K562 (cell line): ENCODE measurements around the gene ARMC8.

Source experiments
- TF ChIP-seq, protein P1 (sequence below): sonication (generic); formaldehyde crosslinking; IDR thresholded peaks from 2 replicates; pipeline ENCODE4 v1.8.1; 2022; ENCODE audit warnings: missing genetic modification reagents
- TF ChIP-seq, protein P2 (sequence below), 3 experiments: IDR thresholded peaks in 2 of 3; conservative IDR thresholded peaks in 1 of 3; 2 replicates each; pipeline ENCODE4 v1.5.1; 2011 to 2012; ENCODE audit warnings: low read length in 3 of 3, mild to moderate bottlenecking in 3 of 3, control low read depth in 2 of 3, improper control_type of control experiment in 1 of 3, inconsistent platforms in 1 of 3, low read depth in 1 of 3, mixed read lengths in 1 of 3, moderate library complexity in 1 of 3; ENCODE audit not compliant: insufficient read depth in 2 of 3
- TF ChIP-seq, protein P3 (sequence below): fragments of 450-650 bp; IDR thresholded peaks from 2 replicates; pipeline ENCODE4 v1.7.0; 2016; ENCODE audit warnings: borderline replicate concordance

DNA sequence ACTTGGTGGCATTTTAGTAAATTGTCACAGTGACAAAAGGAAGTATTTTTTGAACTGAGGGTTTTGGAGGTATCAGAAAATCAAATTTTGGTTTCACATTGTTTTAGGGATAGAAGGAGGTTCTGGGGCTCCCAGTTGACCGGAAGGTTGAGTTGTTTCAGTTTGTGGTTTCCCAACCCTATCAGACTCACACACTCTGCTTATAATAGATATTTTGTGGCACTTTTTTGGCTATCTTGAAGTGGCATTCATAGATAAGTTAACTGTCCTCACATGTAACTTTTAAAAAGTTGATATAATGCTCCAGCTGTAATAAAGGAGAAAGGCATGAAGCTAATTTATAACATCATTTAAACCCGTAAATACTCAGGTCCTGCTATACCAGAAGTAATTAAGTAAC is 12.8 kb downstream of the ARMC8 start:
- TF ChIP-seq, protein P1, sequence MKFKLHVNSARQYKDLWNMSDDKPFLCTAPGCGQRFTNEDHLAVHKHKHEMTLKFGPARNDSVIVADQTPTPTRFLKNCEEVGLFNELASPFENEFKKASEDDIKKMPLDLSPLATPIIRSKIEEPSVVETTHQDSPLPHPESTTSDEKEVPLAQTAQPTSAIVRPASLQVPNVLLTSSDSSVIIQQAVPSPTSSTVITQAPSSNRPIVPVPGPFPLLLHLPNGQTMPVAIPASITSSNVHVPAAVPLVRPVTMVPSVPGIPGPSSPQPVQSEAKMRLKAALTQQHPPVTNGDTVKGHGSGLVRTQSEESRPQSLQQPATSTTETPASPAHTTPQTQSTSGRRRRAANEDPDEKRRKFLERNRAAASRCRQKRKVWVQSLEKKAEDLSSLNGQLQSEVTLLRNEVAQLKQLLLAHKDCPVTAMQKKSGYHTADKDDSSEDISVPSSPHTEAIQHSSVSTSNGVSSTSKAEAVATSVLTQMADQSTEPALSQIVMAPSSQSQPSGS (CRISPR knock-in tag), result no peak
- TF ChIP-seq, protein P2, sequence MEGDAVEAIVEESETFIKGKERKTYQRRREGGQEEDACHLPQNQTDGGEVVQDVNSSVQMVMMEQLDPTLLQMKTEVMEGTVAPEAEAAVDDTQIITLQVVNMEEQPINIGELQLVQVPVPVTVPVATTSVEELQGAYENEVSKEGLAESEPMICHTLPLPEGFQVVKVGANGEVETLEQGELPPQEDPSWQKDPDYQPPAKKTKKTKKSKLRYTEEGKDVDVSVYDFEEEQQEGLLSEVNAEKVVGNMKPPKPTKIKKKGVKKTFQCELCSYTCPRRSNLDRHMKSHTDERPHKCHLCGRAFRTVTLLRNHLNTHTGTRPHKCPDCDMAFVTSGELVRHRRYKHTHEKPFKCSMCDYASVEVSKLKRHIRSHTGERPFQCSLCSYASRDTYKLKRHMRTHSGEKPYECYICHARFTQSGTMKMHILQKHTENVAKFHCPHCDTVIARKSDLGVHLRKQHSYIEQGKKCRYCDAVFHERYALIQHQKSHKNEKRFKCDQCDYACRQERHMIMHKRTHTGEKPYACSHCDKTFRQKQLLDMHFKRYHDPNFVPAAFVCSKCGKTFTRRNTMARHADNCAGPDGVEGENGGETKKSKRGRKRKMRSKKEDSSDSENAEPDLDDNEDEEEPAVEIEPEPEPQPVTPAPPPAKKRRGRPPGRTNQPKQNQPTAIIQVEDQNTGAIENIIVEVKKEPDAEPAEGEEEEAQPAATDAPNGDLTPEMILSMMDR (IDR thresholded peaks at IDR 0.05 in 2 of 3, conservative IDR thresholded peaks at IDR 0.05 in 1 of 3; ENCODE audit: insufficient read depth in 2 of 3, low read depth in 1 of 3, low read length in 3 of 3), result no peak
- TF ChIP-seq, protein P3, sequence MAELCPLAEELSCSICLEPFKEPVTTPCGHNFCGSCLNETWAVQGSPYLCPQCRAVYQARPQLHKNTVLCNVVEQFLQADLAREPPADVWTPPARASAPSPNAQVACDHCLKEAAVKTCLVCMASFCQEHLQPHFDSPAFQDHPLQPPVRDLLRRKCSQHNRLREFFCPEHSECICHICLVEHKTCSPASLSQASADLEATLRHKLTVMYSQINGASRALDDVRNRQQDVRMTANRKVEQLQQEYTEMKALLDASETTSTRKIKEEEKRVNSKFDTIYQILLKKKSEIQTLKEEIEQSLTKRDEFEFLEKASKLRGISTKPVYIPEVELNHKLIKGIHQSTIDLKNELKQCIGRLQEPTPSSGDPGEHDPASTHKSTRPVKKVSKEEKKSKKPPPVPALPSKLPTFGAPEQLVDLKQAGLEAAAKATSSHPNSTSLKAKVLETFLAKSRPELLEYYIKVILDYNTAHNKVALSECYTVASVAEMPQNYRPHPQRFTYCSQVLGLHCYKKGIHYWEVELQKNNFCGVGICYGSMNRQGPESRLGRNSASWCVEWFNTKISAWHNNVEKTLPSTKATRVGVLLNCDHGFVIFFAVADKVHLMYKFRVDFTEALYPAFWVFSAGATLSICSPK, result no peak
